GM19463 (cell line): ENCODE data around the gene ACKR1.

Experiments used
- ATAC-seq: cut with Tn5 transposase; IDR thresholded peaks from one replicate; pipeline ENCODE4 v1.9.1; 2021; ENCODE audit warnings: mild to moderate bottlenecking, moderate library complexity; ENCODE audit not compliant: unreplicated experiment

The ACKR1 gene, protein sequence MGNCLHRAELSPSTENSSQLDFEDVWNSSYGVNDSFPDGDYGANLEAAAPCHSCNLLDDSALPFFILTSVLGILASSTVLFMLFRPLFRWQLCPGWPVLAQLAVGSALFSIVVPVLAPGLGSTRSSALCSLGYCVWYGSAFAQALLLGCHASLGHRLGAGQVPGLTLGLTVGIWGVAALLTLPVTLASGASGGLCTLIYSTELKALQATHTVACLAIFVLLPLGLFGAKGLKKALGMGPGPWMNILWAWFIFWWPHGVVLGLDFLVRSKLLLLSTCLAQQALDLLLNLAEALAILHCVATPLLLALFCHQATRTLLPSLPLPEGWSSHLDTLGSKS

DNA sequence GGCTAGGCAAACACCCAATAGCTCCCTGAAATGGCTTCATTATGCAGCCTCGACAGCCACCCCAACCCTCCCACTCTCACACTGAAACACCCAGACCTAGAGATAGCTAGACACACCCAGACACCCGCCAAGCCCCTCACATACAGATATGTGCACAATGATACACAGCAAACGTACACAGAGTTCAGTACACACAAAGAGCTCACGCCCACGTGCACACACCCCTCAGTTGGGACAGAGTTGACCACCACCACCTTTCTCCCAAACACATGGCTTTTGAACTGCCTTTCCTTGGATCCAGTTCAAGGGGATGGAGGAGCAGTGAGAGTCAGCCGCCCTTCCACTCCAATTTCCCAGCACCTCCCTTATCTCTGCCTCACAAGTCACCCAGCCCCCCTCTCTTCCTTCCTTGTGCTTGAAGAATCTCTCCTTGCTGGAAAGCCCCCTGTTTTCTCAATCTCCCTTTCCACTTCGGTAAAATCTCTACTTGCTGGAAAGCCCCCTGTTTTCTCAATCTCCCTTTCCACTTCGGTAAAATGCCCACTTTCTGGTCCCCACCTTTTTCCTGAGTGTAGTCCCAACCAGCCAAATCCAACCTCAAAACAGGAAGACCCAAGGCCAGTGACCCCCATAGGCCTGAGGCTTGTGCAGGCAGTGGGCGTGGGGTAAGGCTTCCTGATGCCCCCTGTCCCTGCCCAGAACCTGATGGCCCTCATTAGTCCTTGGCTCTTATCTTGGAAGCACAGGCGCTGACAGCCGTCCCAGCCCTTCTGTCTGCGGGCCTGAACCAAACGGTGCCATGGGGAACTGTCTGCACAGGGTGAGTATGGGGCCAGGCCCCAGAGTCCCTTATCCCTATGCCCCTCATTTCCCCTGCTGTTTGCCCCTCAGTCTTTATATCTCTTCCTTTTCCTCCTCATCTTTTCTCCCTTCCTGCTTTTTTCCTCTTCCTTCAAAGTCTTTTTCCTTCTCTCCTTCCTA is at the start of gene ACKR1:
TSS of gene ACKR1 (plus strand) at position 715 of the 981 bp plus-strand sequence. CDS start at position 800, 85 bp downstream.
- no peak for ATAC-seq

DNA sequence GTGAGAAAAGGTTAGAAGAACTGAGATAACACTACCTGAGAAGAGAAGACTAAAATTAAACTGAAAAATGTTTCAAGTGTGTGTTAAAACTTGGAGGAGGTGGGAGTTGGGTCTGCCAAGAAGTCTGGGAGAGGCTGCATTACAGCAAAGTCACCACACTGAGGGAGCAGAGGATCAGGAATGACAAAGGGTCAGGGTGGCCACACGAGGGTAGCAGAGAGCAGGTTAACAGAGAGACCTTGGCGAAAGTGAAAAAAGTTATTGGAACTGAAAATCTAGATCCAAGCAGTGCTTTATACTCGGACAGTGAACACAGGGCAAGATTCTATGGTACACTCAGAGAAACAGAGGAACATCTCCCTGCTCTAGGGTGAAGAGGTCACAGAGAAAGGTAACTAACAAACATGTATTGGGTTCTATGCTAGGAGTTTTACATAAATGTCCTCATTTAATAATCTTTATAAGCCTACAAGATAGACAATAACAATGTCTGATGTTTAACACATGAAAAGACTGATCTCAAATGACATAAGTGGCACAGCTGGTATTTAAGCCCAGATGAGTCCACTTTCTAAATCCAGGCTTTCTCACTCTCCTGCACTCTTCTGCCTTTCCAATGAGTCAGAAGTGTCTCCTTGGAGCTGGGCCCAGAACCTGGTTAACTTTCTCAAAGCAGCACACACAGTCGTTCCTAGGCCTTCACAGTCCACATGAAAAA is 43.5 kb upstream of the ACKR1 start:
- peak; percentile 91 for ATAC-seq

DNA sequence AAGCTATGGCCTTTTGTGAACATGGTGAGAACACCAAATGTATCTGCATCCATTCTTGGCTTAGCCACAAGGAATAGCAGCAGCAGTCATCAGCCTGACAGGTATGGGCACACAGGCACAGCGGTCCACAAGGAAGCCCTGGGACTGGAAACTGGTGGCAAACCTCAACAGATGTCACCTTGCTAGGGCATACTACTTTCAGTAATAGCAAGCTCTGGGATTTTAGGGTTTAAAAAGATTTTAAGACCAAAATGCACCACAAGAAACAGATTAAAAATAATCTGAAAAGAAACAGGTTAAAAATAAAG is 43.0 kb upstream of the ACKR1 start:
- no peak for ATAC-seq

DNA sequence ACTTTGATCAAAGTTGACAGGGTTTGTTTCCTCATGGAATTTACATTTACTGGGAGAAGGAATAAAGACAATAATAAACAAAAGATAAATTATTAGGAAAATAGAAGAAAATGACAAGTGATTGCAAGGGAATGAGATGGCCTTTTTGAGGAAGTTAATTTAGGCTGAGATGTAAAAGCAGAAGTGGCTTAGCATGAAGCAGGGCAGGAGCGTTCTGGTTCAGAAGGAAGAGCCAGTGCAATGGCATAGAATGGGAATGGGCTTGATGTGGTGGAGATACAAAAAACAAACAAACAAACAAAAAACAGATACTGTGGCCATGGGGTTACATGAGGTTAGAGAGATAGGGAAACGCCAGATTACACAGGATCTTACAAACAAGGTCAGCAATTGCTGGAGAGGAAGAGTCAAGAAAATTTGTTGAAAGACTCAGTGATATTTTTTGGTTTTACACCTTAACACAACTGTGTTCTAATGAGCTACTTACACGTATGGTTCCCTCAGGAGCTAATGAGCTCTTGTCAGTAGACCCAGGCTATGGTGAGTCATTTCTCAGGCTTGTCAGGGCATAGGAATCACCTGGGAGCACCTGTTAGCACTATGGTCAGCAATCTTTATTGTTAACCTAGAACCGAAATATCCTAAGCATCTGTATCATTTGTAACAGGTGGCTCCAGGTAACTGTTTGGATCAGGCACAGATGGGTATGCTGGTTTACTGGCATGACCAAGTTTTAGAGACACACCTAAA is 42.0 kb upstream of the ACKR1 start:
- no peak for ATAC-seq

DNA sequence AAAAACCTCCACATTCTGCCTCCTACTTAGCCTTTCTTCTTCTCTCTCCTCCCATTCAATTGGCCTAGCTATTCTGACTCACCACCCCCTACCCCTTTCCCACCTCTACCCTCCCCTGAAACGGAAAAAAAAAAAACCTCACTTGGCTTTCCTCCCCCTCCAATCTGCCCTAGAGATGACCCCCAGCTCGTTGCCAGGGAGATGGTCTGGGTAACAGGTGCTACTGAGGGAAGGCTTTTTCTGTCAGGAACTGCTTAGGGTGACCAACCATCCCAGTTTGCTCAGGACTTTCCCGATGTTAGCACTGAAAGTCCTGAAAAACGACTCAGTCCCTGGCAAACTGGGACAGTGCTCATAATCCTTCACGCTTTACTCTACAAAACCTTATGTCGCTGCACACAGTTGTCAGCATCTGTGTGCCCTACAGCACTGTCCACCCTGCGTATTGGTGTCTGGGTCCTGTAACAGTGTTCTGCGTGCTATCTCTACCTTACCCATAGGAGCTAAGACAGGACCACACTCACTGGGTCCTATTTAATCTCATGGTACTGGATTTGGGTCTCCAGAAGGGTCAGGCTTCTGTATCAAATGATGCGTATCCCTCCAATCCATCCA is 41.0 kb upstream of the ACKR1 start:
- no peak for ATAC-seq

DNA sequence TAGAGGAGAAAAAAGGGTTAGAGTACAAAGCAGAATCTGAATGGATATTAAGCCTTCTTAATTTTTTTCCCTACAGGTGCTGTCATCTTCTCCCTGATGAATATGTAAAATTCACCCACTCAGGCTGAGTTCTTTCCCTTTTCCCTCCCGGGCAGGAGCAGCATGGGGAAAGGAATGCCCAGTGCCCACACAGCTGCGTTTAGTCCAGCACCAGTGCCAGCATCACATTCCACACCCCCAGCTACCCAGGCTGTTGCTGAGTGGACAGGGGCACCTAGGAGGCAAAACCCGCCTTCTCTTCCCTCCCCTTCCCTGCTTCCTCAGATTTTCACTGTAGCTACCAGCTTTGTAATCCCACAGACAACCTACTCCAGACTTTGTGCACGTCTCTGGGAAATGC is 36.6 kb upstream of the ACKR1 start:
- no peak for ATAC-seq

DNA sequence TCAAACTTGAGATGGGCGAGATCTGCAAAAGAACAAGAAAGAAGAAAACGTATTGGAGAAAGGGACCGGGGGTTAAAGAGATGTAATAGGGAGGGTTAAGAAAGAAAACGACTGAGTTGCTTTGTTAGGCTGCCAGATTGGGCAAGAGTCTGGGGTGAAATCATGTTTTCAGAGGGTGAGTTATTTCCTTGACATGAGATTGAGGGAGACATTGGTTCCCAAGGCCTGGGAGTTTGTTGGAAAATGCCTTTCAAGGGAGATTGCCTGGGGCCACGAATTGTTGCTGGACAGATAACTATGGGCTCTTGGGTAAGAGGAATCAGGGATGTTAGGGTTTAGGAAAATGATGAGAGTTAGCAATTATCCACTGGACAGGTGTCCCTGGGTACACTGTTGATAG is 34.0 kb upstream of the ACKR1 start:
- ATAC-seq, result no peak

DNA sequence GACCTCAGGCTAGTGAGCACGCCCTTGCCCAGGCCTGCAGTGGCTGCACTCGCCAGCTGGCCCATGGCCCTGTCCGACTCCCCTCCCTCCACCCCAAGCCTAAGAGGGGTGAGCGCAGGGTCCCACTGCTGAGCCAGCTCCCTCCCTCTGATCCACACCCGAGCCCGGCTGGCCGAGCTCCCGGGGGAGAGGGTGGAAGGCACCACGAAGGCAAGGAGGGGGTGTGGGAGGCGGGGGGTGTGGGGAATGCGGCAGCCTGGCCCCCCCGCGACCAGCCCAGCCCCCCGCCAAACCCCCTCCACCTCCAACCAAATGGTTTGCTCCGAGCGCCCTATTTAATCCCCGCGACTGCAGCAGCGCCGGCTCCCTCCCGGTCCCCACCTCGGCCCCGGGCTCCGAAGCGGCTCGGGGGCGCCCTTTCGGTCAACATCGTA is 33.4 kb upstream of the ACKR1 start, which contains the start of gene CADM3:
TSS of gene CADM3 (plus strand) at position 362 of the 434 bp plus-strand sequence. CDS start 151 bp downstream, outside the sequence.
- ATAC-seq, result no peak

DNA sequence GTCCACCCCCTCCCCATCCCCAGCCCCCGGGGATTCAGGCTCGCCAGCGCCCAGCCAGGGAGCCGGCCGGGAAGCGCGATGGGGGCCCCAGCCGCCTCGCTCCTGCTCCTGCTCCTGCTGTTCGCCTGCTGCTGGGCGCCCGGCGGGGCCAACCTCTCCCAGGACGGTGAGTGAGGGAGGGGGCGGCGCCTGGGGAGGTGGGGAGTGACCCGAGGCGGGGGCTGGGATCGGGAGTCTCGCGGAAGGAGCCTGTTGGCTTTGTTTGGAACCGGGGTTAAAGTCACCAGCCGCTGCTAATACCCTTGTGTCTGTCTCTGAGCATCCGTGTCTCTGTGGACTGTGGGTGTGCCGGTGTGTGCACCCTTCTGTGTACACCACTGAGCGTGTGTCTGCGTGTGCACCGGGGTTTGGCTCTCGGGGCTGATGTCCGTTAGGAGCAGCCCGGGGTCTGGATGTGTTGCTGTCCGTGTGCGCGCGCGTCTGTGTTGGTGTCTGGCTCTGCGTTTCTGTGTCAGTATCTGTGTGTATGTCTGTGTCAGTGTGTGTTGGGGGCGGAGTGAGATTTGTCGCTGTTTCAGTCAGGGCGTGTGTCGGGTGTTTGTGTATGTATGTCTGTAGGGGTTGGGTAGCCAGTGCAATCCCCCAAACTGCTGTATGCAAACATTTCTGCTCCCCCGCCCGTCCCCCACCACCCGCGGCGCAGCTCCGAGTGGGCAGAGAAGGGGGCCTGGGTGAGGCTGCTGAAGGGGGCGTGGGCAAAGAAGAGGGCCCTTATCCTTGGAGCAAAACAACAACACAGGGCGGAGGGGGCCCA is 32.8 kb upstream of the ACKR1 start:
- no peak for ATAC-seq

DNA sequence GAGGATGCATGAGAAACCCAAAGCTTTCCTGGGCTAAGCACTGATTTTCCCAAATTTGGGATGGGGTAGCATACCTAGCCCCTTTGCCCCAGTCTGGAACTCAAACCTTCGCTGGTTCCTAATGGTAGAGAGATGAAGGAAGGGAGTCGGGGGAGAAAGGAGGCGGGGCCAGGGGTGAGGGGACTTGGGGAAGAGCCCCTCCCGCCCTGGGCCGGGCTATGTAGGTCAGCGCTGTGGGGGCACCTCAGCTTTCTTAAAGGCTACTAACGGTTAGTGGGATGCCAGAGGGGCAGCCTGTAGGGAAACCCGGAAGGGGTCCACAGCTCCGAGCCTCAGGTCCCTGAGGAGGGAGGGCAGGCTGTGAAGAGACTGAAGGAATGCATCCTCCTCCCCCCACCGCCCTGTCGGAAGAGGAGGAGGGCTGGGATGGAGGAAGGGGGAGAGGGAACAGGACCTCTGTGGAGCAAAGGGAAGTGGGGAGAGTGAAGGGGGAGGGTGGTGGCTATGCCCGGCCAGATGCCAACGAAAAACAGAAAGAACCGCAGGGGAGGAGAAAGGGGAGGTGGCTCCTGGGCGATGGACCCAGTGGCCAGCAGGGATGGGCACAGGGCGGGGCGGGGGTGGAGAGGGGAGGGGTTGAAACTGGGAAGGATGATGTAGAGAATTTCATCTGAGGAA is 31.9 kb upstream of the ACKR1 start:
- no peak for ATAC-seq

DNA sequence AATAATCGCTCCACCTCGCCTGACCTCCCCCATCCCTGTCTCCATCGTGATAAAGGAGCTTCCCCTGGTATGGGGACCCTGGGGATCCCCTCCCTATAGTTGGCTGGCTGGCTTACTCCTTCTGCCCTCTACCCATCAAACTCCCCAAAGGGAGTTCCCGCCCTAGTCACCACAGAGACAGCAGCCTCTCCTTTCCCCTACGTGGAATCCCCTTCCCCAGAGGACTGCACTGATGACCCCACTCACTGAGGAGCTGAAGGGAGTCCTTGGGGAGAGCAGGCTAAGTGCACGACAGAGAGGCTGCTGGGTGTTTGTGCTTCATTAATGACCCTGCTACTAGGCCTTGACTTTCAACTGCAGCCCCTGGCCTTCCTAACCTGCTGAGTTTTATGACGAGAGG is 31.4 kb upstream of the ACKR1 start:
- ATAC-seq, result no peak

DNA sequence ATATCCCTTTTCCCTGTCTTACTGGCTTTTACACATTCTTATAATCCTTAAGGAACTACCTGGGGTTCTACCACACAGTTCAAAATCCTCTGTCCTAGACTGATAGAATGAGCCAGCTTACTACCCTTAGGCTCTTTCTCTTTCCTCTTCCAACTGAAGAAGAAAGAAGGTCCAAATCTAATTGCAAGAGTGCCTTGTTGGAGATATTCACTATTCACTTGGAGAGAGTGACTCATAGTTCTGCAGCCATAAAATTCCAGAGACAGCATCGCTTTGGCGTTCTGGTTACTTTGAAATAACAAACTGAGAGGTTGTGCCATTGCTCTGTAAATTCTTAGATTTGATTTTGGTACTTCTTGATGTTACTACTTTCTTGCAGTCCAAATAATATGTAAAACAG is 29.1 kb upstream of the ACKR1 start:
- no peak for ATAC-seq

DNA sequence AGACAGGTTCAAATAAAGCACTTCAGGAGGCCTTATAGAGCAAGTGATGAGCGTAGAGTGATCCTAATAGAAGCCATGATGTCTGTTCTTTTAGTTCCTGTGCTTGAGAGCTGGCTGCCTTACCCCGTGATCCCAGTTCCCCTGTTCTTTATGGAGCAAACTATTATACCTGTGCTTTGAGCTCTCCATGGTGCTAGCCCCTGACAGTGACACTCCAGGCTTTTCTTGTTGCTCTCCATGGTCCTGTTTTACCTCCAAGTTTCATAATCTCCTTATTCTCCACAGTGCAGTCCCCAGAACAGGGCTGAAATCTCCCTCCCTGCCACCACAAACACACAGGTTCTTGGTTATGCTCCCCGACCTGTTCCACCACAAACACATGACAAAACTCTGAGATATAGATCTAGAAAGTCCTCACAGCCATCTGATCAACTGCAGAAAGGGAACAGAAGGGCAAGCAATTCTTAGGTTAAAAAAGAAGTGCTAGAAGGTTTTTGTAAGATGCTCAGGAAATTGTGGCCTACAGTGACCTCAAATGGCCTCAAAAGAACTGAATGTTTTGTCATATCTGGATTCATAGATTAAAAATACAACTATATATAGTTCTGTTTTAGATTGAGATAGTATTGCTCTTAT is 27.3 kb upstream of the ACKR1 start:
- no peak for ATAC-seq

DNA sequence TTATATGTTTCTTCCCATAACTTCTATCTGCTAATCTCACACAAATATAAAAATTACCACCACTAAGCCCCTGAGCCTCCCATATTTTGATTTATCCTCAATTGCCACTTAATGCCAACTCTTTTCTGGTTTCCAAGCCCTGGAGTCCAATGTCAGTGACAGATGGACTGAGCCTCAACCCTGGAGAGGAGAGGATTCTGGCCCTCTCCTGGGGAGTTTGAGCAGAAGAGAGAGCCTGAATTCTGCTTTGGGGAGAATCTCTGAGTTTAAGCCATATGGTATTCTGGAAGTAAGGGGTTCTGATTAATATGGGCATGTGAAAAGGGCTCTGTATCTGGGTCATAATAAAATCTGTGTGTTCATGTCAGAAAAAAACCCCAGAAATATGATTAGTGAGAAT is 24.8 kb upstream of the ACKR1 start:
- ATAC-seq, result no peak

DNA sequence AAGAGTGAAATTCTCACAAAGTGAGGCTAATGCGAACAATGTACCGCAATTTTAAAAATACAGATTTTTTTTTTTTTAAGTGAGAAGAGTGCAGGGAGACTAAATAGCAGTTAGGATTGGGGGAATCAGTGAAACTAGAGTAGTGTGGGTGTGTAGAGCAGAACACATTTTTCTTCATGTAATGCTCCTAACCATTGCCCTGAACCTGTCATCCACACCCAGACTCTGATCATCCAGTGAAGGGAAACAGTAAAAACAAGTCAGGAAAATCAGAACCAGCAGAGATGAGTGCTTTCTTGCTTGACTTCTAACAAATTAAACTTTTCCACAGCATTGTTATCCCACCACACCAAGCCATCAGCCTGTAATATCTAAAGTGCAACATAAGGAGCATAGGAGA is 24.2 kb upstream of the ACKR1 start:
- ATAC-seq, result no peak

DNA sequence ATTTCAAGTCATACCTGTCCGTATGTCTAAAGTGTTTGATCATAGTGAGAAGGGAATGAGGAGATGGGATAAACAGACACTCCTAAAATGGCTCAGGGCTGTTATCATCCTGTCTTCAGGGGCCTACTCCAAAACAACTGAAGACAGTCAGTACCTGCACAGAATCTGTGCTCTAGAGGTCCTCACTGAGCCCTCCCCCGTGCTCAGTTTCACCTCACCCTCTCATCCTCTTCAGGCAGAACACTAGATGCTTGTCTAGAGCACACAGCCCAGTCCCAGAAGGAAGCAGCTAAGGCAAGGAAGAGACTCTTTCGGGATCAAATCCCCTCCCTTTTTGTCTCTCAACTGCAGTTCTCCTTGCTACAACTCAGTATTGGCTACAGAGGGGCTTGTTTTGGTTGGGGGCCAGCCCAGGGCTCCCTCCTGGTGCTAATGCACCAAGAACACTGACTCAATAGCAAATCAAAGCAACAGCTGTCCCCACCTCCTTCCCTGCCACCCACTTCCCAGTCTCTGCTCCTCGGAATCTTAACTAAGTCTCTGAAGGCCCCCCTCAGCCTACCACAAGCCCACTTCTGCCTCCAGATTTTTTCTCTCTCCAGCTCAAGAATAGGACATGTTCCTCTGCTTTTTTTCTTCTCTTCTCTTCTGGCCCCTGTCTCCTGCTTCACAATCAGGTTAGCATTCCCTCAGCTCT is 23.2 kb upstream of the ACKR1 start:
- no peak for ATAC-seq

DNA sequence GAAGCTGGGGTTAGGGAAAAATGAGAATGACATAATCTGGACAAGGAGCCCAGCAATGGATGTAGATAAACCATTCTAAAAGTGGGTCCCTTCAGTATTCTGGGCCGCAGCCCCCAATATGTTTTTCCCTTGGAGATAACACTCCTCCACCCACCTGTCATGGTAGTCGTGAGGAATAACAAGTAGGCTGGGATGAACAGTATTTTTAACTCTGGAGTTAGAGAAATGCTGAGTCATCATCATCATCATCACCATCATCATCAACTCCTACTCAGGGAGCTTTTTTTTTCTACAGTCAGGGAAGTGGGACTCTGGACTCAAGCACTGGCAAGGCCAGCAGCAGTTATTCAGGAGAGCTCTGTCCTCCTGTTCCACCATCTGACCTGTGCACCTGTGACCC is 20.5 kb upstream of the ACKR1 start:
- ATAC-seq, result no peak

DNA sequence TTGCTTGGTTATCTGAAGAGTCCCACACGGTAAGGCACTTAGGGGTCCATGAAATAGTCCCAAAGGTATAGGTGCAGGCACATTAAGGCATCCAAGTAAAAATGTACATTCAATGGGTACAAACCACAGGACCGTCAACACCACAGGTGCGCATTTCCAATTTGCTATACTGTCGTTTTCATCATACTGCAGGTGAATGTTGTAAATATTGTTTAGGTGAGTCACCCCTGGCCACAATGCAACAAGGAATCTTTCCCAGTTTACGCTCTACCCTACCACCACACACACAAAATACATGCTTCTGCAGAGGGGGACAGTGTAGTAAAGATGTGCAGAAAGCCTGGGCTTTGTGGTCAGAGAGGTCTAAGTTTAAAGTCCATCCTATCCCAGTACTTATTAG is 19.6 kb upstream of the ACKR1 start:
- no peak for ATAC-seq
